GOT3 (cell line): ENCODE results near the gene KRTAP10-8.
"Not testable (repeated sequence)": the region's sequence is repeated elsewhere in the genome, so short reads cannot be mapped to it uniquely, and the experiment has no call there.

Source experiments
- DNase-seq: peaks from one replicate; lab custom pipeline; 2025; ENCODE audit warnings: mixed read lengths; lab: John Stamatoyannopoulos, UW

Gene KRTAP10-8

GRCh38 chr21:44618504-44618903 is 6.6 kb downstream of the KRTAP10-8 start:
- no peak for DNase-seq

GRCh38 chr21:44618909-44619308 is 7.0 kb downstream of the KRTAP10-8 start:
- DNase-seq = no peak

GRCh38 chr21:44619886-44620285 is 8.0 kb downstream of the KRTAP10-8 start:
- DNase-seq = no peak

GRCh38 chr21:44623575-44623974 is 11.7 kb downstream of the KRTAP10-8 start:
- DNase-seq = no peak

GRCh38 chr21:44625756-44626155 is 13.9 kb downstream of the KRTAP10-8 start:
- no peak for DNase-seq

- DNase-seq = no peak
Observed at GRCh38 chr21:44626262-44626661, 14.4 kb downstream of the KRTAP10-8 start.

GRCh38 chr21:44626673-44627143 is 14.8 kb downstream of the KRTAP10-8 start, which contains the start of gene KRTAP10-9:
Gene KRTAP10-9, plus strand, starts transcription at chr21:44627093. Its CDS starts 79 bp downstream, at chr21:44627172.
- DNase-seq = no peak

GRCh38 chr21:44627181-44627822 is 15.4 kb downstream of the KRTAP10-8 start:
- not testable (repeated sequence) for DNase-seq

- not testable (repeated sequence) for DNase-seq
Observed at GRCh38 chr21:44627831-44628233, 16.0 kb downstream of the KRTAP10-8 start.

- no peak for DNase-seq
Observed at GRCh38 chr21:44628707-44629391, 17.0 kb downstream of the KRTAP10-8 start.

GRCh38 chr21:44630440-44630839 is 18.6 kb downstream of the KRTAP10-8 start:
- no peak for DNase-seq

- DNase-seq = no peak
Observed at GRCh38 chr21:44632067-44632466, 20.2 kb downstream of the KRTAP10-8 start.

- no peak for DNase-seq
Observed at GRCh38 chr21:44636209-44637017, 24.5 kb downstream of the KRTAP10-8 start.

- DNase-seq = no peak
Observed at GRCh38 chr21:44637018-44637850, 25.4 kb downstream of the KRTAP10-8 start, which contains the start of gene KRTAP10-10. Gene KRTAP10-10, plus strand, starts transcription at chr21:44637356. Its CDS starts 62 bp downstream, at chr21:44637418.

- DNase-seq = not testable (repeated sequence)
Observed at GRCh38 chr21:44637851-44638348, 26.0 kb downstream of the KRTAP10-8 start.

- not testable (repeated sequence) for DNase-seq
Observed at GRCh38 chr21:44638506-44639330, 26.8 kb downstream of the KRTAP10-8 start.

GRCh38 chr21:44639331-44639655 is 27.4 kb downstream of the KRTAP10-8 start:
- DNase-seq = no peak

GRCh38 chr21:44640761-44641160 is 28.9 kb downstream of the KRTAP10-8 start:
- no peak for DNase-seq

GRCh38 chr21:44643741-44644310 is 31.9 kb downstream of the KRTAP10-8 start:
- no peak for DNase-seq

- no peak for DNase-seq
Observed at GRCh38 chr21:44644878-44645277, 33.0 kb downstream of the KRTAP10-8 start.
